Panc1 (cell line): ENCODE measurements around the gene MCF2L2. TPM values are rescaled to one million over a fixed set of nuclear protein-coding genes. Genes with fewer than 3 reads are reported as not detected.
A peak's percentile ranks its signal among the peaks of the same experiment; 100 is the strongest.

Source experiments
- ATAC-seq: fragments of 200-7000 bp; cut with Tn5 transposase; 2 replicates; pipeline ENCODE4 v1.9.1; 2020; ENCODE audit warnings: mild to moderate bottlenecking, moderate library complexity
- BruUV-seq: library from RNA; stranded (reverse); fragments of 400-500 nt; replicated peaks from 2 replicates; lab custom pipeline; 2021; lab: Mats Ljungman, UMichigan
- CTCF ChIA-PET: fragments of 300-600 bp; sonication (Branson Sonifier 250); formaldehyde crosslinking; loops from one replicate; lab custom pipeline; 2022; ENCODE audit warnings: antibody characterized with exemption; lab: Charles Lee
- POLR2A ChIA-PET: fragments of 300-600 bp; sonication (Branson Sonifier 250); formaldehyde crosslinking; loops from one replicate; lab custom pipeline; 2022; ENCODE audit warnings: antibody characterized with exemption; lab: Charles Lee
- DNase-seq: peaks from one replicate; pipeline ENCODE4 v3.0.0-alpha.2; 2010; ENCODE audit warnings: low read depth, low spot score
- H3K27ac ChIP-seq: 2 replicates; pipeline ENCODE4 v1.5.1; 2011; ENCODE audit warnings: mild to moderate bottlenecking, low read length, inconsistent platforms
- H3K27me3 ChIP-seq: fragments of 200-500 bp; sonication (Bioruptor generic); 2 replicates; pipeline ENCODE4 v1.6.0; 2014; ENCODE audit warnings: low read length, inconsistent platforms; ENCODE audit not compliant: control insufficient read depth, insufficient read depth
- H3K36me3 ChIP-seq: fragments of 200-500 bp; sonication (Bioruptor generic); 2 replicates; pipeline ENCODE4 v1.5.1; 2014; ENCODE audit warnings: inconsistent platforms, mild to moderate bottlenecking, low read length, moderate library complexity; ENCODE audit not compliant: control insufficient read depth, insufficient read depth
- H3K4me1 ChIP-seq: 2 replicates; pipeline ENCODE4 v1.5.1; 2011; ENCODE audit warnings: inconsistent platforms, mild to moderate bottlenecking, low read length, moderate library complexity; ENCODE audit not compliant: control insufficient read depth, insufficient read depth
- H3K4me3 ChIP-seq, 2 experiments: 2 replicates each; pipeline ENCODE4 v1.5.1; 2011 to 2012; ENCODE audit warnings: low read depth in 2 of 2, low read length in 2 of 2, mild to moderate bottlenecking in 2 of 2, inconsistent platforms in 1 of 2, moderate library complexity in 1 of 2
- H3K9me3 ChIP-seq: fragments of 200-500 bp; sonication (Bioruptor generic); 2 replicates; pipeline ENCODE4 v1.5.1; 2014; ENCODE audit warnings: low read depth, mild to moderate bottlenecking, inconsistent platforms, low read length, moderate library complexity; ENCODE audit not compliant: control insufficient read depth, insufficient read depth
- POLR2AphosphoS5 ChIP-seq: IDR thresholded peaks from 2 replicates; pipeline ENCODE4 v1.6.1; 2012; ENCODE audit warnings: mild to moderate bottlenecking, low read depth, low read length, moderate library complexity
- SIN3A ChIP-seq: IDR thresholded peaks from 2 replicates; pipeline ENCODE4 v1.6.1; 2012; ENCODE audit warnings: low read depth, mild to moderate bottlenecking, low read length, moderate library complexity, borderline replicate concordance; ENCODE audit not compliant: insufficient read depth
- TCF7L2 ChIP-seq: IDR thresholded peaks from 2 replicates; pipeline ENCODE4 v1.6.1; 2011; ENCODE audit warnings: mild to moderate bottlenecking, low read depth, low read length, inconsistent platforms
- in situ Hi-C: cut with HindIII; loops from 2 replicates; pipeline ENCODE4 v1.10.0; 2016; ENCODE audit warnings: low sequenced_read_pairs, low pct_unique_long_range_greater_than_20kb
- intact Hi-C: fragments of 100-400 bp; cut with micrococcal nuclease; formaldehyde crosslinking; loops from one replicate; pipeline ENCODE4 v1.10.0; 2022; ENCODE audit not compliant: unreplicated experiment
- total RNA-seq: library from RNA; stranded (reverse); gene quantifications from one replicate; pipeline ENCODE4 v1.2.1, GENCODE V29; 2021; ENCODE audit not compliant: unreplicated experiment
- TF ChIP-seq, protein P1 (sequence below), 2 experiments: IDR thresholded peaks; 2 replicates each; pipeline ENCODE4 v1.6.1; 2011 to 2012; ENCODE audit warnings: low read depth in 2 of 2, control low read depth in 1 of 2, low read length in 1 of 2, mild to moderate bottlenecking in 1 of 2, moderate library complexity in 1 of 2; ENCODE audit not compliant: insufficient read depth in 1 of 2
- TF ChIP-seq, protein P2 (sequence below): fragments of 450-650 bp; IDR thresholded peaks from 2 replicates; pipeline ENCODE4 v1.5.1; 2017; ENCODE audit warnings: mild to moderate bottlenecking

MCF2L2 gene
- total RNA-seq, 1 experiment from 2014 or later, result 1.0 TPM

DNA sequence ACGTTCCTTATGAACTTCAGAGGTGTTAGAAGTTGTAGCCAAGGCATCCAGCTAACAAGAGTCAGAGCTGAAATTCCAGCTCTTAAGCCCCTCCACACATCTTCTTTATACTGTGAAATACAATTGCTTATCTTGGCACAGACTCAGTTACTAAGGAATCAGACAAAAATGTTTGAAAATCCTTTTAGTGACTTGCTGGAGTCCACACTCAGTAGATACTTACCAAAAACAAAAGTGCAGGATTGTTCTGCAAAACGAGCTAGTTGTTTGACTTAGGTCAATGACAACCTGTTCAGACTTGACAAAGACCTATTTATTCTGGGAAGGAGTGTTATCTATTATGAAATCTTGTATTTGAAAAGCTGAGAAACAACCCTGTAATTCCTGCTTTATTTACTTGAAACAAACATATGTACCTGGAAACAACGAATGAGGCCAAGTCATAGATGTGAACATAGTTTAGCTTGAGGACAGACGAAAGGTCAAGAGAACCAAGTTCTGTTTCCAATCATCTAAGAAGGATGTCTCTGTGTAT lies 136.9 kb downstream of the MCF2L2 start:
- BruUV-seq, result no TSS peak
- in situ Hi-C loops (no loop called here), intact Hi-C loops (no loop called here)
- no peaks in the 10 kb centered on the region for H3K27me3 ChIP-seq
- TF ChIP-seq, protein P1, sequence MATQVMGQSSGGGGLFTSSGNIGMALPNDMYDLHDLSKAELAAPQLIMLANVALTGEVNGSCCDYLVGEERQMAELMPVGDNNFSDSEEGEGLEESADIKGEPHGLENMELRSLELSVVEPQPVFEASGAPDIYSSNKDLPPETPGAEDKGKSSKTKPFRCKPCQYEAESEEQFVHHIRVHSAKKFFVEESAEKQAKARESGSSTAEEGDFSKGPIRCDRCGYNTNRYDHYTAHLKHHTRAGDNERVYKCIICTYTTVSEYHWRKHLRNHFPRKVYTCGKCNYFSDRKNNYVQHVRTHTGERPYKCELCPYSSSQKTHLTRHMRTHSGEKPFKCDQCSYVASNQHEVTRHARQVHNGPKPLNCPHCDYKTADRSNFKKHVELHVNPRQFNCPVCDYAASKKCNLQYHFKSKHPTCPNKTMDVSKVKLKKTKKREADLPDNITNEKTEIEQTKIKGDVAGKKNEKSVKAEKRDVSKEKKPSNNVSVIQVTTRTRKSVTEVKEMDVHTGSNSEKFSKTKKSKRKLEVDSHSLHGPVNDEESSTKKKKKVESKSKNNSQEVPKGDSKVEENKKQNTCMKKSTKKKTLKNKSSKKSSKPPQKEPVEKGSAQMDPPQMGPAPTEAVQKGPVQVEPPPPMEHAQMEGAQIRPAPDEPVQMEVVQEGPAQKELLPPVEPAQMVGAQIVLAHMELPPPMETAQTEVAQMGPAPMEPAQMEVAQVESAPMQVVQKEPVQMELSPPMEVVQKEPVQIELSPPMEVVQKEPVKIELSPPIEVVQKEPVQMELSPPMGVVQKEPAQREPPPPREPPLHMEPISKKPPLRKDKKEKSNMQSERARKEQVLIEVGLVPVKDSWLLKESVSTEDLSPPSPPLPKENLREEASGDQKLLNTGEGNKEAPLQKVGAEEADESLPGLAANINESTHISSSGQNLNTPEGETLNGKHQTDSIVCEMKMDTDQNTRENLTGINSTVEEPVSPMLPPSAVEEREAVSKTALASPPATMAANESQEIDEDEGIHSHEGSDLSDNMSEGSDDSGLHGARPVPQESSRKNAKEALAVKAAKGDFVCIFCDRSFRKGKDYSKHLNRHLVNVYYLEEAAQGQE (IDR thresholded peaks at IDR 0.05; ENCODE audit: insufficient read depth in 1 of 2, low read depth in 2 of 2, low read length in 1 of 2), result no peak
- TF ChIP-seq POLR2AphosphoS5, result no peak
- no peak for TF ChIP-seq SIN3A
- no peak for TF ChIP-seq TCF7L2
- TF ChIP-seq, protein P2, sequence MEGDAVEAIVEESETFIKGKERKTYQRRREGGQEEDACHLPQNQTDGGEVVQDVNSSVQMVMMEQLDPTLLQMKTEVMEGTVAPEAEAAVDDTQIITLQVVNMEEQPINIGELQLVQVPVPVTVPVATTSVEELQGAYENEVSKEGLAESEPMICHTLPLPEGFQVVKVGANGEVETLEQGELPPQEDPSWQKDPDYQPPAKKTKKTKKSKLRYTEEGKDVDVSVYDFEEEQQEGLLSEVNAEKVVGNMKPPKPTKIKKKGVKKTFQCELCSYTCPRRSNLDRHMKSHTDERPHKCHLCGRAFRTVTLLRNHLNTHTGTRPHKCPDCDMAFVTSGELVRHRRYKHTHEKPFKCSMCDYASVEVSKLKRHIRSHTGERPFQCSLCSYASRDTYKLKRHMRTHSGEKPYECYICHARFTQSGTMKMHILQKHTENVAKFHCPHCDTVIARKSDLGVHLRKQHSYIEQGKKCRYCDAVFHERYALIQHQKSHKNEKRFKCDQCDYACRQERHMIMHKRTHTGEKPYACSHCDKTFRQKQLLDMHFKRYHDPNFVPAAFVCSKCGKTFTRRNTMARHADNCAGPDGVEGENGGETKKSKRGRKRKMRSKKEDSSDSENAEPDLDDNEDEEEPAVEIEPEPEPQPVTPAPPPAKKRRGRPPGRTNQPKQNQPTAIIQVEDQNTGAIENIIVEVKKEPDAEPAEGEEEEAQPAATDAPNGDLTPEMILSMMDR, result no peak
- H3K4me1 ChIP-seq, result peaks cover 13% of the 10 kb centered on the region
- no peak overlapping the region for H3K27ac ChIP-seq
- ATAC-seq (0 out of 2 replicates have a peak, but pooled peaks have one; percentile 39), DNase-seq (no peak)
- no peak overlapping the region for H3K4me3 ChIP-seq
- POLR2A ChIA-PET, result interaction anchor here (0.5 to 0.6 kb wide), 2 partner anchors 80 to 943 kb away, joined by 3 read pairs; no protein-coding TSS in a partner anchor
- CTCF ChIA-PET, result no interaction called here
- H3K9me3 ChIP-seq, result no peaks in the 10 kb centered on the region
- no peaks in the 10 kb centered on the region for H3K36me3 ChIP-seq

DNA sequence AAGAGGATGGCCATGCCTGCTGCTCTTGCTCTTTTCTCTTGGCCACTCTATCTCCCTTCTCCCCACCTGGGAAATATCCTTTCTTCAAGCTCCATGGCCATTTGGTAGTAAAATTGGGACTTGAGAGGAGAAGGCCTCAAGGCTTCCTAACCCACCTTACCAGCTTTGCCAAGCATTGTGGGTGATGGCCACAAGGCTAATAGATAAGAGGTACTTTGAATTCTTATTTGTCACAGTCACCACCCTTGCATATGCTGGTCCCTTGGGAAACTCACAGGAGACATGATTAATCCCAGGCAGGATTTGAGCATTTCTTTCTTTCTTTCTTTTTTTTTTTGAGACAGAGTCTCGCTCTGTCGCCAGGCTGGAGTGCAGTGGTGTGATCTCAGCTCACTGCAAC lies 138.2 kb downstream of the MCF2L2 start:
- Histone ChIP-seq H3K4me3 (no peak overlapping the region), H3K4me1 (peaks cover 23% of the 10 kb centered on the region), H3K27me3 (no peaks in the 10 kb centered on the region), H3K9me3 (no peaks in the 10 kb centered on the region), H3K27ac (no peak overlapping the region), H3K36me3 (no peaks in the 10 kb centered on the region)
- BruUV-seq, result no TSS peak
- CTCF ChIA-PET, result no interaction called here
- intact Hi-C loops, result no loop called here
- in situ Hi-C loops, result no loop called here
- DNase-seq (no peak), ATAC-seq (no peak)
- POLR2A ChIA-PET, result no interaction called here
- no peak for TF ChIP-seq POLR2AphosphoS5
- TF ChIP-seq, protein P2, result no peak
- TF ChIP-seq, protein P1 (IDR thresholded peaks at IDR 0.05; ENCODE audit: insufficient read depth in 1 of 2, low read depth in 2 of 2, low read length in 1 of 2), result no peak
- TF ChIP-seq SIN3A, result no peak
- TF ChIP-seq TCF7L2, result no peak
